Adrenal gland (tissue), 5 donors: Measurements from ENCODE around the gene GRK1.

ENCODE experiments used
- CTCF ChIP-seq, 6 experiments: fragments of 450-650 bp in 4 of 6; fragments of 200-600 bp in 2 of 6; sonication (generic) in 1 of 6; IDR thresholded peaks; 1 replicate in 5 of 6; 2 replicates in 1 of 6; pipeline versions ENCODE4 v1.5.1 to v1.8.0; 2016 to 2021; ENCODE audit warnings: antibody characterized with exemption in 6 of 6, mild to moderate bottlenecking in 2 of 6, moderate library complexity in 1 of 6
- POLR2A ChIP-seq, 2 donors: fragments of 450-650 bp; IDR thresholded peaks; one replicate each; pipeline ENCODE4 v1.6.1; 2017; ENCODE audit warnings: antibody characterized with exemption in 2 of 2, mild to moderate bottlenecking in 2 of 2, moderate library complexity in 1 of 2
- donor health status: DM: no; HTN: no; CAD: no.

DNA sequence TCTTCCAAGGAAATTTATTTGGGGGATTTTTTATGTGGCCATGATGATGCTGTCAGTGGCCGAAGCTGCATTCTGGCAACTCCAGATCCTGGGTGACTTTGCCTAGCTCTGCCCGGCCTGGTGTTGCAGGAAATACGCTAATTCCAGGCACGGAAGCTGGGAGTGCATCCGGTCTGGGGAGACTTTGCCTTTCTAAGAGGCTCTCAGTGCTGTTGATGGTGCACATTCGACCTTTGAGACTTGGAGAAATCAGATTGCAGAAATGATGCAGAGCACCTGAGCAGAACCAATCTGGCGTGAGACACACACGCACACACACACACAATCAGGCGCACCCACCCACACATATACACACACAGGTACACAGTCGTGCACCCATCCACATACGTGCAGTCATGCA is 86.2 kb downstream of the GRK1 start:
- no peak for TF ChIP-seq POLR2A (IDR thresholded peaks at IDR 0.05)
- no peak for TF ChIP-seq CTCF (IDR thresholded peaks at IDR 0.05)
